ENCODE data around the gene DLG5.
"Not testable (repeated sequence)": the region's sequence is repeated elsewhere in the genome, so short reads cannot be mapped to it uniquely, and the experiment has no call there.

Gene DLG5

GRCh38 chr10:77789016-77789415 lies 137.5 kb downstream of the DLG5 start:
- no peak for DNase-seq

- no peak for DNase-seq
Observed at GRCh38 chr10:77788496-77789010, 138.0 kb downstream of the DLG5 start.

- DNase-seq = no peak
Observed at GRCh38 chr10:77787440-77787839, 139.1 kb downstream of the DLG5 start.

- no peak for DNase-seq
Observed at GRCh38 chr10:77784856-77785255, 141.7 kb downstream of the DLG5 start.

GRCh38 chr10:77782328-77783061 lies 144.1 kb downstream of the DLG5 start:
- DNase-seq = no peak

GRCh38 chr10:77781451-77782327 lies 144.9 kb downstream of the DLG5 start:
- no peak for DNase-seq

- DNase-seq = no peak
Observed at GRCh38 chr10:77780180-77780579, 146.4 kb downstream of the DLG5 start.

- no peak for DNase-seq
Observed at GRCh38 chr10:77776487-77776886, 150.1 kb downstream of the DLG5 start.

GRCh38 chr10:77774940-77775391 lies 151.6 kb downstream of the DLG5 start:
- DNase-seq = no peak

GRCh38 chr10:77773631-77774426 lies 152.7 kb downstream of the DLG5 start:
- DNase-seq = no peak

- DNase-seq = not testable (repeated sequence)
Observed at GRCh38 chr10:77772852-77773600, 153.5 kb downstream of the DLG5 start.

GRCh38 chr10:77771851-77772250 lies 154.7 kb downstream of the DLG5 start:
- DNase-seq = no peak

GRCh38 chr10:77771450-77771849 lies 155.1 kb downstream of the DLG5 start:
- DNase-seq = no peak

- DNase-seq = no peak
Observed at GRCh38 chr10:77770868-77771175, 155.7 kb downstream of the DLG5 start.

GRCh38 chr10:77770081-77770867 lies 156.3 kb downstream of the DLG5 start:
- no peak for DNase-seq

- no peak for DNase-seq
Observed at GRCh38 chr10:77768039-77768438, 158.5 kb downstream of the DLG5 start.

GRCh38 chr10:77763453-77764430 lies 162.8 kb downstream of the DLG5 start:
- no peak for DNase-seq

GRCh38 chr10:77758406-77758805 lies 168.1 kb downstream of the DLG5 start:
- DNase-seq = not testable (repeated sequence)

GRCh38 chr10:77756319-77757232 lies 170.0 kb downstream of the DLG5 start:
- DNase-seq = no peak
